Panc1 (cell line): ENCODE measurements around the gene KCNG1. TPM values are rescaled to one million over a fixed set of nuclear protein-coding genes. Genes with fewer than 3 reads are reported as not detected.

Experiments used
- ATAC-seq: fragments of 200-7000 bp; cut with Tn5 transposase; 2 replicates; pipeline ENCODE4 v1.9.1; 2020; ENCODE audit warnings: mild to moderate bottlenecking, moderate library complexity
- BruUV-seq: library from RNA; stranded (reverse); fragments of 400-500 nt; replicated peaks from 2 replicates; lab custom pipeline; 2021; lab: Mats Ljungman, UMichigan
- CTCF ChIA-PET: fragments of 300-600 bp; sonication (Branson Sonifier 250); formaldehyde crosslinking; loops from one replicate; lab custom pipeline; 2022; ENCODE audit warnings: antibody characterized with exemption; lab: Charles Lee
- POLR2A ChIA-PET: fragments of 300-600 bp; sonication (Branson Sonifier 250); formaldehyde crosslinking; loops from one replicate; lab custom pipeline; 2022; ENCODE audit warnings: antibody characterized with exemption; lab: Charles Lee
- DNase-seq: peaks from one replicate; pipeline ENCODE4 v3.0.0-alpha.2; 2010; ENCODE audit warnings: low read depth, low spot score
- H3K27ac ChIP-seq: 2 replicates; pipeline ENCODE4 v1.5.1; 2011; ENCODE audit warnings: mild to moderate bottlenecking, low read length, inconsistent platforms
- H3K27me3 ChIP-seq: fragments of 200-500 bp; sonication (Bioruptor generic); 2 replicates; pipeline ENCODE4 v1.6.0; 2014; ENCODE audit warnings: low read length, inconsistent platforms; ENCODE audit not compliant: control insufficient read depth, insufficient read depth
- H3K36me3 ChIP-seq: fragments of 200-500 bp; sonication (Bioruptor generic); 2 replicates; pipeline ENCODE4 v1.5.1; 2014; ENCODE audit warnings: inconsistent platforms, mild to moderate bottlenecking, low read length, moderate library complexity; ENCODE audit not compliant: control insufficient read depth, insufficient read depth
- H3K4me1 ChIP-seq: 2 replicates; pipeline ENCODE4 v1.5.1; 2011; ENCODE audit warnings: inconsistent platforms, mild to moderate bottlenecking, low read length, moderate library complexity; ENCODE audit not compliant: control insufficient read depth, insufficient read depth
- H3K4me3 ChIP-seq, 2 experiments: 2 replicates each; pipeline ENCODE4 v1.5.1; 2011 to 2012; ENCODE audit warnings: low read depth in 2 of 2, low read length in 2 of 2, mild to moderate bottlenecking in 2 of 2, inconsistent platforms in 1 of 2, moderate library complexity in 1 of 2
- H3K9me3 ChIP-seq: fragments of 200-500 bp; sonication (Bioruptor generic); 2 replicates; pipeline ENCODE4 v1.5.1; 2014; ENCODE audit warnings: low read depth, mild to moderate bottlenecking, inconsistent platforms, low read length, moderate library complexity; ENCODE audit not compliant: control insufficient read depth, insufficient read depth
- CTCF ChIP-seq: fragments of 450-650 bp; IDR thresholded peaks from 2 replicates; pipeline ENCODE4 v1.5.1; 2017; ENCODE audit warnings: mild to moderate bottlenecking
- POLR2AphosphoS5 ChIP-seq: IDR thresholded peaks from 2 replicates; pipeline ENCODE4 v1.6.1; 2012; ENCODE audit warnings: mild to moderate bottlenecking, low read depth, low read length, moderate library complexity
- REST ChIP-seq, 2 experiments: IDR thresholded peaks; 2 replicates each; pipeline ENCODE4 v1.6.1; 2011 to 2012; ENCODE audit warnings: low read depth in 2 of 2, control low read depth in 1 of 2, low read length in 1 of 2, mild to moderate bottlenecking in 1 of 2, moderate library complexity in 1 of 2; ENCODE audit not compliant: insufficient read depth in 1 of 2
- SIN3A ChIP-seq: IDR thresholded peaks from 2 replicates; pipeline ENCODE4 v1.6.1; 2012; ENCODE audit warnings: low read depth, mild to moderate bottlenecking, low read length, moderate library complexity, borderline replicate concordance; ENCODE audit not compliant: insufficient read depth
- TCF7L2 ChIP-seq: IDR thresholded peaks from 2 replicates; pipeline ENCODE4 v1.6.1; 2011; ENCODE audit warnings: mild to moderate bottlenecking, low read depth, low read length, inconsistent platforms
- in situ Hi-C: cut with HindIII; loops from 2 replicates; pipeline ENCODE4 v1.10.0; 2016; ENCODE audit warnings: low sequenced_read_pairs, low pct_unique_long_range_greater_than_20kb
- intact Hi-C: fragments of 100-400 bp; cut with micrococcal nuclease; formaldehyde crosslinking; loops from one replicate; pipeline ENCODE4 v1.10.0; 2022; ENCODE audit not compliant: unreplicated experiment
- total RNA-seq: library from RNA; stranded (reverse); gene quantifications from one replicate; pipeline ENCODE4 v1.2.1, GENCODE V29; 2021; ENCODE audit not compliant: unreplicated experiment

KCNG1 gene
- total RNA-seq, 1 experiment from 2014 or later = 7.4 TPM

- in situ Hi-C loops = no loop called here
Observed at GRCh38 chr20:51009303-51010042, 13.4 kb downstream of the KCNG1 start.

GRCh38 chr20:51008718-51009117 is 14.2 kb downstream of the KCNG1 start:
- CTCF ChIA-PET = no interaction called here
- ATAC-seq (no peak), DNase-seq (no peak)
- in situ Hi-C loops (no loop called here), intact Hi-C loops (no loop called here)
- Histone ChIP-seq H3K36me3 (no peaks in the 10 kb centered on the region), H3K4me3 (no peak overlapping the region), H3K27me3 (no peaks in the 10 kb centered on the region), H3K9me3 (no peaks in the 10 kb centered on the region), H3K4me1 (no peaks in the 10 kb centered on the region), H3K27ac (no peak overlapping the region)
- TF ChIP-seq SIN3A = no peak
- no peak for TF ChIP-seq POLR2AphosphoS5
- TF ChIP-seq CTCF = no peak
- no peak for TF ChIP-seq REST (IDR thresholded peaks at IDR 0.05; ENCODE audit: insufficient read depth in 1 of 2, low read depth in 2 of 2, low read length in 1 of 2)
- no peak for TF ChIP-seq TCF7L2
- no TSS peak for BruUV-seq
- POLR2A ChIA-PET = no interaction called here

More at GRCh38 chr20:51009303-51010042, 13.4 kb downstream of the KCNG1 start:
- TF ChIP-seq SIN3A = no peak
- TF ChIP-seq TCF7L2 = no peak
- TF ChIP-seq POLR2AphosphoS5 = no peak
- no peak for TF ChIP-seq CTCF
- no peak for TF ChIP-seq REST (IDR thresholded peaks at IDR 0.05; ENCODE audit: insufficient read depth in 1 of 2, low read depth in 2 of 2, low read length in 1 of 2)
- Histone ChIP-seq H3K4me3 (no peak overlapping the region), H3K27ac (no peak overlapping the region), H3K36me3 (no peaks in the 10 kb centered on the region), H3K27me3 (no peaks in the 10 kb centered on the region), H3K4me1 (0 out of 2 replicates have a peak, but pooled peaks cover 2% of the 10 kb centered on the region), H3K9me3 (no peaks in the 10 kb centered on the region)
- POLR2A ChIA-PET = interaction anchor here (0.6 kb wide), 1 partner anchor 26 kb away, joined by 3 read pairs; no protein-coding TSS in a partner anchor
- no peak for DNase-seq
- intact Hi-C loops = no loop called here
- no peak for ATAC-seq
- CTCF ChIA-PET = interaction anchor here (0.5 kb wide), 1 partner anchor 82 kb away, joined by 4 read pairs; no protein-coding TSS in a partner anchor
- no TSS peak for BruUV-seq
